ENCODE results near the gene KLK13.

DNA sequence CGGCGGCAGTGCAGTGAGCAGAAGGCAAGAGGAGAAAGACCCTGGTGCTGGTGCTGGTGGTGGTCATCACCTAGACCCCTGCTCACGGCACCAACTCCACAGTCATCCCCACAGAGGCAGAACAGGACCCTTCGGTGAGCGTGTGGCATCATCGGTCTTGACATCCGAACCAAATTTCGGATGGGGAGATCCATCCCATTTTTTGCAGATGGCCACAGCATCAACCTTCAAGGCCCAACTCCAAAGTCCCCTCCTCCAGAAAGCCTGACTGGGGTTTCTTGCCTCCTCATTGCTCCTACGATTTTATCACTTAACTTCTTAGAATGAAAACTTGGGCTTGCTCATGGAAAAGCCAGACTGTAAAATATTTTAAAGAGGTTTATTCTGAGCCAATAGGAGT lies 21.4 kb downstream of the KLK13 start:
- TF ChIP-seq GATA2 (IDR thresholded peaks at IDR 0.05; ENCODE audit: low read depth, low read length), result no peak
- no peak for TF ChIP-seq GATA3 (IDR thresholded peaks at IDR 0.05; ENCODE audit: low read depth, low read length)
